ENCODE results near the gene ACTG1. TPM values are rescaled to one million over a fixed set of nuclear protein-coding genes. Genes with fewer than 3 reads are reported as not detected.

The ACTG1 gene
- total RNA-seq, 1 donor from 2014 or later = 3,451 TPM

DNA sequence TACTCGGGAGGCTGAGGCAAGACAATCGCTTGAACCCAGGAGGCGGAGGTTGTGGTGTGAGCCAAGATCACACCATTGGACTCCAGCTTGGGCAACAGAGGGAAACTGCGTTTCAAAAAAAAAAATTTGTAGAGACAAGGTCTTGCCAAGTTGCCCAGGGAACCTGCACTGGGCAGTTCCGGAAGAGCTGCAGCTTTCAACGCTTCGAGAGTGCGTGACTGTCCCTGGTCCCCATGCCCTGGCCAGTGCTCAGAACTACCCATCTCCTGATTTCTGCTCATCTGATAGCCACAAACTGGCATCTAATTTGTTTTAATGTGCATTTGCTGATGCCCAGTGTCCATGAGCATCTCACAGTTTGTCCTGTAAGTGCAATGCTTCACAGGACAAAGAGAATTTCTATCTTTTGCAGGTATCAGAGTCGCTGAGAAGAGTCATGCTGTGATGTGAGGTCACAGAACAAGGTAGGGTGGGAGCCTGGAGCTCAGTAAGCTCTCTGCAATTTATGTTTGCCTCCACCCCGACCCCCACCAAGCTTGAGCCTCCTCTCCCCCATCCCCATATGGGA lies 3.9 kb downstream of the ACTG1 start:
- Mint-ChIP-seq H3K27me3 (peaks cover 35% of the 10 kb centered on the region), H3K4me1 (ENCODE audit: unreplicated experiment) (peaks cover 18% of the 10 kb centered on the region), H3K36me3 (peaks cover 44% of the 10 kb centered on the region), H3K4me3 (peak overlapping the region; percentile 100), H3K27ac (peak overlapping the region; percentile 100), H3K9me3 (no peaks in the 10 kb centered on the region)
- TF ChIP-seq, protein P1, sequence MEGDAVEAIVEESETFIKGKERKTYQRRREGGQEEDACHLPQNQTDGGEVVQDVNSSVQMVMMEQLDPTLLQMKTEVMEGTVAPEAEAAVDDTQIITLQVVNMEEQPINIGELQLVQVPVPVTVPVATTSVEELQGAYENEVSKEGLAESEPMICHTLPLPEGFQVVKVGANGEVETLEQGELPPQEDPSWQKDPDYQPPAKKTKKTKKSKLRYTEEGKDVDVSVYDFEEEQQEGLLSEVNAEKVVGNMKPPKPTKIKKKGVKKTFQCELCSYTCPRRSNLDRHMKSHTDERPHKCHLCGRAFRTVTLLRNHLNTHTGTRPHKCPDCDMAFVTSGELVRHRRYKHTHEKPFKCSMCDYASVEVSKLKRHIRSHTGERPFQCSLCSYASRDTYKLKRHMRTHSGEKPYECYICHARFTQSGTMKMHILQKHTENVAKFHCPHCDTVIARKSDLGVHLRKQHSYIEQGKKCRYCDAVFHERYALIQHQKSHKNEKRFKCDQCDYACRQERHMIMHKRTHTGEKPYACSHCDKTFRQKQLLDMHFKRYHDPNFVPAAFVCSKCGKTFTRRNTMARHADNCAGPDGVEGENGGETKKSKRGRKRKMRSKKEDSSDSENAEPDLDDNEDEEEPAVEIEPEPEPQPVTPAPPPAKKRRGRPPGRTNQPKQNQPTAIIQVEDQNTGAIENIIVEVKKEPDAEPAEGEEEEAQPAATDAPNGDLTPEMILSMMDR (conservative IDR thresholded peaks at IDR 0.05) = no peak
- no peak for DNase-seq (ENCODE audit: extremely low spot score, unreplicated experiment)

DNA sequence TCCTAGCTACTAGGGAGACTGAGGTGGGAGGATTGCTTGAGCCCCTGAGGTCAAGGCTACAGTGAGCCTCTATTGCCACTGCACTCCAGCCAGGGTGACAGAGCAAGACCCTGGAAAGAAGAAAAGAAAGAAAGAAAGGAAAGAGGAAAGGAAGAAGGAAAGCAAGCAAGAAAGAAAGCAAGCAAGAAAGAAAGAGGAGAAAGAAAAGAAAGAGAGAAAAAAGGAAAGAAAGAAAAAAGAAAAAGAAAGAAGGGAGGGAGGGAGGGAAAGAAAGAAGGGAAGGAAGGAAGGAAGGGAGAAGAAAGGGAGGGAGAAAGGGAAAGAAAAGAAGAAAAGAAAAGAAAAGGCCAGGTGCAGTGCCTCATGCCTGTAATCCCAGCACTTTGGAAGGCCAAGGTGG lies 9.0 kb downstream of the ACTG1 start:
- TF ChIP-seq, protein P1 (conservative IDR thresholded peaks at IDR 0.05) = no peak
- Mint-ChIP-seq H3K4me1 (ENCODE audit: unreplicated experiment) (peaks cover under 1% of the 10 kb centered on the region), H3K27me3 (peaks cover 7% of the 10 kb centered on the region), H3K36me3 (peaks cover 9% of the 10 kb centered on the region), H3K27ac (no peak overlapping the region), H3K4me3 (no peak overlapping the region), H3K9me3 (no peaks in the 10 kb centered on the region)
- DNase-seq (ENCODE audit: extremely low spot score, unreplicated experiment) = no peak

DNA sequence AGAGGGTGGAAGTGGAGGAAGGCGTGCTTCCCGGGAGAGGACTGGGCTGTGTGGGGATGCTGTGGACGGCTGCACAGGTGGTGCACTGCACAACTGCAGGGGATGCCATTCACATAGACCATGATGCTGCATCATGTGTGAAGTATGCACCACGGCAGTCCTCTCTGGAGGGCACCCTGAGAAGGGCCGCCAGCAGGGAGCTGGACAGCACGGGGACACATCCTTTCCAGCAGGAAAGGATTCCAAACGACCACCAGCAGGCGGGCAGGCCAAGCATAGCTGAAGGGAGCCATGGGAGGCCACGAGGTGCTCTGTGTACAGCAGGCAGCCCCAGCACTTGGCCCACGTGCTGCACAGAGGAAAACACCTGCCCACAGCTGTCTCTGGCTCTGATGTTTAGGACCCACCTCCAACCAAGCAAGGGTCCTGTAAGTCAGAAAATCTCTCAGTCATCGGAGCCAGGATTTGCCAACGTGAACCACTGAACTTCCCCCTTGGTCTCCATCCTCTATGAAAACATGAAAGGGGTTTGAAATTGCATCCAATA lies 10.1 kb downstream of the ACTG1 start:
- H3K27ac Mint-ChIP-seq = peak overlapping the region; percentile 32
- no peak overlapping the region for H3K4me3 Mint-ChIP-seq
- TF ChIP-seq, protein P1 (conservative IDR thresholded peaks at IDR 0.05) = no peak

DNA sequence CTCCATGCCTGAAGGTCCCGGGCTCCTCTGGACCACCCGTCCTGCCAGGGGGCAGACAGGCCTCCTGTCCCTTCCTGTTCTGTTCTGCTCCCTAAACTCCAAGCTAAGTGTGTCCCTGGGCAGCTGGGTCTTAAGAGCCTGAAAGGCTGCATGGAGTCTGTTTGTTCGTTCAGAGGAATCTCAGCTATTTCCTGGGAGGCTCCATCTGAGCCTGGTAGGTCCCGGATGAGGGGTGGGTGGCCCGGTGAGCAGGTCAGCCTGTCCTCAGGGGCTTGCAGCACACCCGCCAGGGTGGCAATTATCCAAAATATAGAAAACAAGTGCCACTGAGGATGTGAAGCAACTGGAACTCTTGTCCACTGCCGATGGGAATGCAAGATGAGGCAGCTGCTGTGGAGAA lies 12.6 kb downstream of the ACTG1 start:
- TF ChIP-seq, protein P1 (conservative IDR thresholded peaks at IDR 0.05) = no peak
- Mint-ChIP-seq H3K9me3 (no peaks in the 10 kb centered on the region), H3K4me1 (ENCODE audit: unreplicated experiment) (peaks cover 1% of the 10 kb centered on the region), H3K4me3 (no peak overlapping the region), H3K36me3 (no peaks in the 10 kb centered on the region), H3K27me3 (peaks cover 3% of the 10 kb centered on the region), H3K27ac (no peak overlapping the region)
- DNase-seq (ENCODE audit: extremely low spot score, unreplicated experiment) = no peak

More for the DNA sequence above, 10.1 kb downstream of the ACTG1 start:
- H3K9me3 Mint-ChIP-seq = no peaks in the 10 kb centered on the region
- H3K27me3 Mint-ChIP-seq = peaks cover 3% of the 10 kb centered on the region
- no peaks in the 10 kb centered on the region for H3K4me1 Mint-ChIP-seq (ENCODE audit: unreplicated experiment)
- DNase-seq (ENCODE audit: extremely low spot score, unreplicated experiment) = no peak
- H3K36me3 Mint-ChIP-seq = peaks cover under 1% of the 10 kb centered on the region

DNA sequence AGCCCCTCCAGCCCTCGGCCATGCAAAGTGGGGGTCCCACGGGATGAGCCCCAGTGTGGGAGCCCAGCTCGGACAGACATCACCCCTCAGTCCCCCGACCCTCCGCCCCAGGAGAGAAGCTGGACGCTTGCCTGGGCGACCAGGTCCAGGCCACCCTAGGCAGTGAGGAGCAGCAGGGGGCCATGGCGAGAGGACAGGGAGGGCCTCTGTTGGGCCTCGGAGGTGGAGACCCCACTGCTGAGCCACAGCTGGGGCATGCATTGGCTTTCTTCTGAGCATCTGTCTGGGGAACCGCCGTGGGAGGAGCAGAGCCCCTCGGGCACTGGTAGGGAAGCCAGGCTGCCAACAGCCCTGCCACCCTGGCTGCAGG lies 13.0 kb downstream of the ACTG1 start:
- peaks cover under 1% of the 10 kb centered on the region for H3K27me3 Mint-ChIP-seq
- H3K27ac Mint-ChIP-seq = no peak overlapping the region
- peak; percentile 70 for DNase-seq (ENCODE audit: extremely low spot score, unreplicated experiment)
- H3K9me3 Mint-ChIP-seq = no peaks in the 10 kb centered on the region
- H3K4me1 Mint-ChIP-seq (ENCODE audit: unreplicated experiment) = peaks cover 6% of the 10 kb centered on the region
- no peaks in the 10 kb centered on the region for H3K36me3 Mint-ChIP-seq
- TF ChIP-seq, protein P1 (conservative IDR thresholded peaks at IDR 0.05) = no peak
- no peak overlapping the region for H3K4me3 Mint-ChIP-seq

Measured in type B pancreatic cell (in vitro differentiated cells).